Measurements from ENCODE around the gene GPR6. TPM values are rescaled to one million over a fixed set of nuclear protein-coding genes. Genes with fewer than 3 reads are reported as not detected.

GPR6 gene
- polyA plus RNA-seq, 3 donors: not detected

GRCh38 chr6:109977791-109978173 lies 329 bp upstream of the GPR6 start:
- intact Hi-C loops (cut with micrococcal nuclease): no loop called here
- H3K4me3 Mint-ChIP-seq: peak overlapping the region in 1 of 2 donors; percentile 79
- Histone ChIP-seq H3K79me2 (ENCODE audit: insufficient read depth, low read length) (no peaks in the 10 kb centered on the region), H2AFZ (ENCODE audit: insufficient read depth, low read depth, low read length, poor library complexity, severe bottlenecking) (no peak overlapping the region), H3K4me2 (replicated peaks; ENCODE audit: extremely low read depth, low read length, poor library complexity, severe bottlenecking) (no peak overlapping the region), H3K9me3 (replicated peaks in 1 of 2; ENCODE audit: control insufficient read depth in 1 of 2, insufficient read depth in 1 of 2, low read length in 2 of 2) (peaks cover 0 to 7% of the 10 kb centered on the region in 2 donors), H3K36me3 (replicated peaks in 1 of 2; ENCODE audit: control insufficient read depth in 1 of 2, insufficient read depth in 2 of 2, low read length in 2 of 2) (no peaks in the 10 kb centered on the region), H3K27ac (ENCODE audit: low read depth in 1 of 2, low read length in 2 of 2) (no peak overlapping the region), H3K4me1 (ENCODE audit: control insufficient read depth in 1 of 2, insufficient read depth in 2 of 2, low read length in 2 of 2) (no peaks in the 10 kb centered on the region), H3K9ac (ENCODE audit: insufficient read depth, low read length, poor library complexity, severe bottlenecking) (no peak overlapping the region), H4K20me1 (ENCODE audit: insufficient read depth, low read length) (no peaks in the 10 kb centered on the region), H3K4me3 (replicated peaks in 1 of 3; ENCODE audit: low read depth in 2 of 3, low read length in 3 of 3) (no peak overlapping the region), H3K27me3 (ENCODE audit: control insufficient read depth in 2 of 2, insufficient read depth in 2 of 2, low read length in 2 of 2) (peaks cover 33 to 53% of the 10 kb centered on the region in 2 donors)
- 36% methylated on average over 4 of the region's 9 CpGs for WGBS (ENCODE audit: insufficient coverage)
- H3K27ac Mint-ChIP-seq: no peak overlapping the region
- H3K4me1 Mint-ChIP-seq: no peaks in the 10 kb centered on the region
- no peak for DNase-seq
- peaks cover 0 to 2% of the 10 kb centered on the region in 2 donors for H3K36me3 Mint-ChIP-seq
- TF ChIP-seq CTCF (IDR thresholded peaks at IDR 0.05): no peak
- H3K9me3 Mint-ChIP-seq: peaks cover 0 to 19% (median 5%) of the 10 kb centered on the region in 7 donors
- H3K27me3 Mint-ChIP-seq (ENCODE audit: low read depth in 3 of 3): peaks cover 44 to 62% (median 56%) of the 10 kb centered on the region in 3 donors

GRCh38 chr6:109979033-109979921 lies 1.2 kb downstream of the GPR6 start:
- H3K4me3 Mint-ChIP-seq: peak overlapping the region in 1 of 2 donors; percentile 77
- Histone ChIP-seq H3K9me3 (replicated peaks in 1 of 2; ENCODE audit: control insufficient read depth in 1 of 2, insufficient read depth in 1 of 2, low read length in 2 of 2) (peaks cover 0 to 7% of the 10 kb centered on the region in 2 donors), H3K4me3 (replicated peaks in 1 of 3; ENCODE audit: low read depth in 2 of 3, low read length in 3 of 3) (no peak overlapping the region), H2AFZ (ENCODE audit: insufficient read depth, low read depth, low read length, poor library complexity, severe bottlenecking) (no peak overlapping the region), H3K36me3 (replicated peaks in 1 of 2; ENCODE audit: control insufficient read depth in 1 of 2, insufficient read depth in 2 of 2, low read length in 2 of 2) (no peaks in the 10 kb centered on the region), H3K27ac (ENCODE audit: low read depth in 1 of 2, low read length in 2 of 2) (no peak overlapping the region), H4K20me1 (ENCODE audit: insufficient read depth, low read length) (no peaks in the 10 kb centered on the region), H3K4me2 (replicated peaks; ENCODE audit: extremely low read depth, low read length, poor library complexity, severe bottlenecking) (no peak overlapping the region), H3K9ac (ENCODE audit: insufficient read depth, low read length, poor library complexity, severe bottlenecking) (no peak overlapping the region), H3K79me2 (ENCODE audit: insufficient read depth, low read length) (no peaks in the 10 kb centered on the region), H3K4me1 (ENCODE audit: control insufficient read depth in 1 of 2, insufficient read depth in 2 of 2, low read length in 2 of 2) (no peaks in the 10 kb centered on the region), H3K27me3 (ENCODE audit: control insufficient read depth in 2 of 2, insufficient read depth in 2 of 2, low read length in 2 of 2) (peaks cover 33 to 53% of the 10 kb centered on the region in 2 donors)
- DNase-seq: no peak
- TF ChIP-seq CTCF (IDR thresholded peaks at IDR 0.05): no peak
- peaks cover 0 to 2% of the 10 kb centered on the region in 2 donors for H3K36me3 Mint-ChIP-seq
- H3K27me3 Mint-ChIP-seq (ENCODE audit: low read depth in 3 of 3): peaks cover 42 to 69% (median 51%) of the 10 kb centered on the region in 3 donors
- 12% methylated on average over 81 of the region's 81 CpGs for WGBS (ENCODE audit: insufficient coverage)
- intact Hi-C loops (cut with micrococcal nuclease): no loop called here
- peaks cover 0 to 19% (median 5%) of the 10 kb centered on the region in 7 donors for H3K9me3 Mint-ChIP-seq
- no peak overlapping the region for H3K27ac Mint-ChIP-seq
- H3K4me1 Mint-ChIP-seq: no peaks in the 10 kb centered on the region

All from CD14-positive monocyte (primary cell).